GM12878 (cell line): ENCODE data around the gene GKN2. TPM values are rescaled to one million over a fixed set of nuclear protein-coding genes. Genes with fewer than 3 reads are reported as not detected.

Source experiments
- ATAC-seq: fragments of 200-7000 bp; cut with Tn5 transposase; 3 replicates; pipeline ENCODE4 v1.9.1; 2020; ENCODE audit warnings: mild to moderate bottlenecking, moderate library complexity
- BruUV-seq: library from RNA; stranded (reverse); fragments of 400-500 nt; replicated peaks from 2 replicates; lab custom pipeline; 2021; lab: Mats Ljungman, UMichigan
- CTCF ChIA-PET: fragments of 300-600 bp; sonication (Branson Sonifier 250); formaldehyde crosslinking; extraction: SDS; loops from one replicate; lab custom pipeline; 2021; ENCODE audit warnings: inconsistent platforms; lab: Yijun Ruan, JAX
- POLR2A ChIA-PET: fragments of 350-600 bp; formaldehyde crosslinking; extraction: SDS; loops from one replicate; lab custom pipeline; 2021; ENCODE audit warnings: inconsistent platforms; lab: Charles Lee
- RAD21 ChIA-PET: fragments of 300-600 bp; sonication (Branson Sonifier 250); formaldehyde crosslinking; loops from one replicate; lab custom pipeline; 2023; ENCODE audit warnings: antibody characterized with exemption; ENCODE audit not compliant: unreplicated experiment; lab: Charles Lee
- SMC1A ChIA-PET: fragments of 300-600 bp; sonication (Branson Sonifier 250); formaldehyde crosslinking; loops from one replicate; lab custom pipeline; 2023; ENCODE audit not compliant: unreplicated experiment, uncharacterized antibody; lab: Charles Lee
- DNase-seq: peaks from one replicate; pipeline ENCODE4 v3.0.0-alpha.2; 2011; ENCODE audit warnings: low read depth, low spot score
- FAIRE-seq: peaks from 3 replicates; lab custom pipeline; 2011; peaks lifted over from hg19 to GRCh38; lab: Jason Lieb, UNC
- H2AFZ ChIP-seq: 2 replicates; pipeline ENCODE4 v1.6.0; 2011; ENCODE audit warnings: low read depth, low read length, control low read depth; ENCODE audit not compliant: control insufficient read depth
- H3K27ac ChIP-seq: 2 replicates; pipeline ENCODE4 v1.5.1; 2011; ENCODE audit warnings: control low read depth; ENCODE audit not compliant: control insufficient read depth, insufficient read depth
- H3K27me3 ChIP-seq, 2 experiments: replicated peaks in 1 of 2; 2 replicates each; pipeline versions ENCODE4 v1.6.0 to v1.6.1; 2011; ENCODE audit warnings: low read length in 1 of 2; ENCODE audit not compliant: control insufficient read depth in 2 of 2, insufficient read depth in 2 of 2
- H3K36me3 ChIP-seq, 2 experiments: 2 replicates each; pipeline ENCODE4 v1.5.1; 2011; ENCODE audit warnings: low read length in 1 of 2; ENCODE audit not compliant: control insufficient read depth in 2 of 2, insufficient read depth in 2 of 2
- H3K4me1 ChIP-seq: 2 replicates; pipeline ENCODE4 v1.6.1; 2011; ENCODE audit warnings: mild to moderate bottlenecking, low read length, moderate library complexity, mixed read lengths; ENCODE audit not compliant: control insufficient read depth, insufficient read depth
- H3K4me2 ChIP-seq: 2 replicates; pipeline ENCODE4 v1.6.0; 2011; ENCODE audit warnings: control low read depth; ENCODE audit not compliant: control insufficient read depth, insufficient read depth
- H3K4me3 ChIP-seq: fragments of 200-600 bp; sonication (generic); 2 replicates; pipeline ENCODE4 v1.5.1; 2016
- H3K79me2 ChIP-seq: 2 replicates; pipeline ENCODE4 v1.6.0; 2011; ENCODE audit warnings: low read length; ENCODE audit not compliant: control insufficient read depth, insufficient read depth
- H3K9ac ChIP-seq: 2 replicates; pipeline ENCODE4 v1.8.0; 2011; ENCODE audit warnings: low read length, control low read depth, mixed read lengths; ENCODE audit not compliant: control insufficient read depth, insufficient read depth
- H3K9me3 ChIP-seq: replicated peaks from 3 replicates; pipeline ENCODE4 v1.5.1; 2011; ENCODE audit warnings: mild to moderate bottlenecking, low read length; ENCODE audit not compliant: control insufficient read depth, insufficient read depth
- H4K20me1 ChIP-seq: 2 replicates; pipeline ENCODE4 v1.6.0; 2011; ENCODE audit not compliant: control insufficient read depth, insufficient read depth
- BCL11A ChIP-seq: IDR thresholded peaks from 2 replicates; pipeline ENCODE4 v1.6.1; 2011; ENCODE audit warnings: low read depth, low read length
- CBX3 ChIP-seq: fragments of 200-600 bp; sonication (generic); IDR thresholded peaks from 2 replicates; pipeline ENCODE4 v1.6.1; 2016; ENCODE audit warnings: low read depth, borderline replicate concordance
- CBX5 ChIP-seq: sonication (generic); IDR thresholded peaks from 2 replicates; pipeline ENCODE4 v1.6.1; 2016; ENCODE audit warnings: low read depth, moderate library complexity, mild to moderate bottlenecking, inconsistent platforms
- CHD1 ChIP-seq: IDR thresholded peaks from 2 replicates; pipeline ENCODE4 v1.6.1; 2012; ENCODE audit warnings: low read depth, low read length, improper control_type of control experiment
- EED ChIP-seq: sonication (generic); IDR thresholded peaks from 2 replicates; pipeline ENCODE4 v1.6.1; 2016; ENCODE audit warnings: antibody characterized with exemption, low read depth
- EZH2 ChIP-seq: IDR thresholded peaks from 2 replicates; pipeline ENCODE4 v1.6.1; 2012; ENCODE audit warnings: low read depth, mild to moderate bottlenecking, control low read depth, inconsistent platforms, low read length, borderline replicate concordance; ENCODE audit not compliant: control insufficient read depth
- HDAC2 ChIP-seq: fragments of 200-600 bp; sonication (generic); IDR thresholded peaks from 2 replicates; pipeline ENCODE4 v1.6.1; 2017
- HDAC6 ChIP-seq: fragments of 200-600 bp; sonication (generic); IDR thresholded peaks from one replicate; pipeline ENCODE4 v1.8.0; 2017; ENCODE audit warnings: antibody characterized with exemption; ENCODE audit not compliant: unreplicated experiment
- IKZF1 ChIP-seq: fragments of 450-650 bp; conservative IDR thresholded peaks from 2 replicates; pipeline ENCODE4 v1.6.1; 2017; ENCODE audit warnings: antibody characterized with exemption, mild to moderate bottlenecking
- PML ChIP-seq: IDR thresholded peaks from 2 replicates; pipeline ENCODE4 v1.6.1; 2012; ENCODE audit warnings: low read length, inconsistent platforms
- RAD21 ChIP-seq: IDR thresholded peaks from 2 replicates; pipeline ENCODE4 v1.6.1; 2011; ENCODE audit warnings: mild to moderate bottlenecking, low read depth, low read length, moderate library complexity; ENCODE audit not compliant: insufficient read depth
- RBBP5 ChIP-seq: fragments of 200-600 bp; sonication (generic); conservative IDR thresholded peaks from 2 replicates; pipeline ENCODE4 v1.6.1; 2016
- RCOR1 ChIP-seq: conservative IDR thresholded peaks from 2 replicates; pipeline ENCODE4 v1.6.1; 2012; ENCODE audit warnings: low read depth, low read length, improper control_type of control experiment
- WGBS: methylation state at CpG from one replicate; pipeline ENCODE4 v1.1.6; 2016; ENCODE audit warnings: low lambda C conversion rate; ENCODE audit not compliant: insufficient replicate concordance, insufficient coverage; ENCODE audit errors: missing lambda C conversion rate; 5-methylcytosine and 5-hydroxymethylcytosine counted together
- in situ Hi-C: fragments of 300-500 bp; cut with MboI; formaldehyde crosslinking; loops from 9 replicates; pipeline ENCODE4 v1.14.3; 2018; ENCODE audit warnings: mixed read lengths
- intact Hi-C: fragments of 100-400 bp; cut with micrococcal nuclease; formaldehyde crosslinking; loops from one replicate; pipeline ENCODE4 v1.14.2; 2022; ENCODE audit not compliant: unreplicated experiment
- polyA plus RNA-seq, 11 experiments: library from polyadenylated mRNA; depleted of rRNA in 4 of 11; unstranded in 6 of 11; stranded (reverse) in 5 of 11; fragments of >200 nt; fragmentation: Nextera tagmentation in 4 of 11; fragmentation: Illumina TruSeq in 1 of 11; extraction: Ambion mirVana in 4 of 11; extraction: Trizol in 1 of 11; gene quantifications; 1 replicate in 1 of 11; 2 replicates in 10 of 11; pipeline versions ENCODE4 v1.2.1 to v1.2.3, GENCODE V29; 2011 to 2016; ENCODE audit warnings: inconsistent platforms in 2 of 11, missing spikeins in 2 of 11, low read depth in 1 of 11
- total RNA-seq, 4 experiments: library from RNA; depleted of rRNA in 3 of 4; stranded (reverse); fragments of >200 nt in 3 of 4; fragmentation: Illumina TruSeq in 1 of 4; extraction: Trizol in 1 of 4; gene quantifications; 2 replicates each; pipeline versions ENCODE4 v1.2.1 to v1.2.3, GENCODE V29; 2013 to 2021
- TF ChIP-seq, protein P1 (sequence below): fragments of 450-650 bp; IDR thresholded peaks from 2 replicates; pipeline ENCODE4 v1.6.1; 2014; ENCODE audit warnings: mild to moderate bottlenecking

Gene GKN2
- total and polyA plus RNA-seq, 10 of the 15 experiments (the other 5 are each of a cell fraction or from before 2014, with no cell fraction given), result not detected

DNA sequence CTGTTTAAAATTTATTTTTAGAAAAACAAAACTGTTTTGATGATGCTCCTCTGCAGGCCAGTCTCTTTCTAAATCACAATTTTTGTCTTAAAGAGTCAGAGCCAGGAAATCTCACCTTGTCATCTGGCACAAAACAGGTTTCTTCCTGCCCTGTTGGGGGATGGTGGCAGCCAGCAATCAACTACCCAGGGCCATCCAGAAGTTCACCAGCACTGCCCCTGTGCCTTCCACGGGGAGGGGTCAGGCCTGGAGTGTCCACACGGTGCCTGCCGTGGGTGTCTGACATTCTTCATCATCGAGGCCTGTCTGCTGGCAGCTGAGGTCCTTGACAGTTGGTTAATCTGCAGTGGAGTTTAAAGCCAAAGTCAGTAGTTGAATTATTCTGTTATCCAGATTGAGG lies 41.4 kb downstream of the GKN2 start:
- peaks cover 16% of the 10 kb centered on the region for H3K4me1 ChIP-seq
- no peak for FAIRE-seq

More for the DNA sequence above, 41.4 kb downstream of the GKN2 start:
- Histone ChIP-seq H2AFZ (no peak overlapping the region), H3K4me3 (no peak overlapping the region), H3K27ac (no peak overlapping the region), H4K20me1 (no peaks in the 10 kb centered on the region), H3K9me3 (no peaks in the 10 kb centered on the region; the same call in 2 of the 3 replicates)
- DNase-seq, result no peak
- no peak for ATAC-seq
- ChIA-PET RAD21 (no interaction called here), SMC1A (no interaction called here)
- no TSS peak for BruUV-seq
- intact Hi-C loops, result no loop called here
- 72% methylated on average over 4 of the region's 4 CpGs for WGBS
- TF ChIP-seq HDAC6 (no peak), EZH2 (no peak), RBBP5 (no peak), RCOR1 (no peak), CBX3 (no peak), CHD1 (no peak), EED (no peak), PML (no peak), HDAC2 (no peak), RAD21 (no peak), CBX5 (no peak), IKZF1 (no peak), BCL11A (no peak)
- TF ChIP-seq, protein P1, sequence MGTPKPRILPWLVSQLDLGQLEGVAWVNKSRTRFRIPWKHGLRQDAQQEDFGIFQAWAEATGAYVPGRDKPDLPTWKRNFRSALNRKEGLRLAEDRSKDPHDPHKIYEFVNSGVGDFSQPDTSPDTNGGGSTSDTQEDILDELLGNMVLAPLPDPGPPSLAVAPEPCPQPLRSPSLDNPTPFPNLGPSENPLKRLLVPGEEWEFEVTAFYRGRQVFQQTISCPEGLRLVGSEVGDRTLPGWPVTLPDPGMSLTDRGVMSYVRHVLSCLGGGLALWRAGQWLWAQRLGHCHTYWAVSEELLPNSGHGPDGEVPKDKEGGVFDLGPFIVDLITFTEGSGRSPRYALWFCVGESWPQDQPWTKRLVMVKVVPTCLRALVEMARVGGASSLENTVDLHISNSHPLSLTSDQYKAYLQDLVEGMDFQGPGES, result no peak
- TF ChIP-seq, all 136 proteins: peak for 0
- in situ Hi-C loops, result no loop called here
- Histone ChIP-seq H3K79me2 (no peaks in the 10 kb centered on the region), H3K4me2 (no peak overlapping the region), H3K9ac (no peak overlapping the region), H3K36me3 (no peaks in the 10 kb centered on the region), H3K27me3 (no peaks in the 10 kb centered on the region; a peak in 1 of 4 replicates)
- POLR2A ChIA-PET, result no interaction called here
- CTCF ChIA-PET, result interaction anchor here (1.1 kb wide), 1 partner anchor 13 kb away, joined by 3 read pairs; no protein-coding TSS in a partner anchor
